Stimulated activated CD8-positive, alpha-beta memory T cell treated with anti-CD3 and anti-CD28 coated beads, Interleukin-2, amount 100 ng/mL, for 48 hours (primary cell): ENCODE data around the gene OR51A7.
"Not testable (repeated sequence)": the region's sequence is repeated elsewhere in the genome, so short reads cannot be mapped to it uniquely, and the experiment has no call there.

Experiments used
- DNase-seq, 2 donors: peaks; one replicate each; pipeline ENCODE4 v3.0.0-alpha.2; 2020; ENCODE audit warnings: low read depth in 2 of 2

The OR51A7 gene

GRCh38 chr11:4903484-4903883, at the start of gene OR51A7:
OR51A7 (plus strand) TSS chr11:4903783; CDS start chr11:4907370, 3,587 bp downstream.
- no peak for DNase-seq

DNA sequence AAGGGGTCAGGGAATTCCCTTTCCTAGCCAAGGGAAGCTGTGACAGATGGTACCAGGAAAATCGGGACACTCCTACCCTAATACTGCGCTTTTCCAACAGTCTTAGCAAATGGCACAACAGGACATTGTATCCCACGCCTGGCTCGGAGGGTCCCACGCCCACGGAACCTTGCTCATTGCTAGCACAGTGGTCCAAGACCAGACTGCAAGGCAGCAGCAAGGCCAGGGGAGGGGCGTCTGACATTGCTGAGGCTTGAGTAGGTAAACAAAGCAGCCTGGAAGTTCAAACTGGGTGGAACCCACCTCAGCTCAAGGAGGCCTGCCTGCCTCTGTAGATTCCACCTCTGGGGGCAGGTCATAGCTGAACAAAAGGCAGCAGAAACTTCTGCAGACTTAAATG, 49.3 kb upstream of the OR51A7 start:
- not testable (repeated sequence) for DNase-seq

DNA sequence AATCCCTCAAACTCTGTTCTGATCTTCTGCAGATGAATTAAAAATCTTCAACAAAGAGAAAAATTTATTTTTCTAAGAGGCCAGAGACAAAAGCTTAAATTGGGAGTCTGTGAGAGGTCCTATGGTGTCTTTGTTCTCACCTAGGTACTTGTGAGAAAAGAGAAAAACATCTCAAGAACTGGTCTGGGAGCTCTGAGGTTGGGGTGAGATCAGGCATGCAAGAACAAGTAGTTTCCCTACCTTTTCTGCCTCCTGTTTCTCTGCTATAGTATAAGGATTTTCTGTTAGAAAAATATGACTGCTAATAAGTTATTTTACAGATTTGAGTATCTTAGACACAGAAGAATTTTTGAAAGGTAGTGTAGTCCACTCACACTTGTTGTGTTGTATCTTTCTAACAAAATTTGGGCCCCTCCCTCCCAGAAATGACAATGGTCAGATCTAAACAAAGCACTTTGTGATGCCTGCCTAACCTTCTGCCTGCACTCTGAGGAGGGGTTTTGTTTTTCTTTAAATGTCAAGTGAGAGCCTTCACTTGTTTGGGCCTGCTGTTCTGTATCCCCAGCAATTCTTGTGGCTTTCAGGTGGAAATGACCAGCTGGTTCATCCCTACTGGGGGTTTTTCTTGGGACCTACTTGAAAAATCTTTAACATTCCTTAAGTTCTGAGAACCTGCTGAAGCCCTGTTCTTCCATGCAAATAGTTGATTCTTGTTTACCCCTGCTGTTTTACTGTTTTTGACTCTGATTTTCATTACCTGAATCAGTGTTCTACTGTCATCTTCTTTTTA, 40.9 kb upstream of the OR51A7 start:
- DNase-seq, result no peak

GRCh38 chr11:4863876-4864275, 39.7 kb upstream of the OR51A7 start:
- no peak for DNase-seq

GRCh38 chr11:4865855-4866254, 37.7 kb upstream of the OR51A7 start:
- DNase-seq, result no peak

DNA sequence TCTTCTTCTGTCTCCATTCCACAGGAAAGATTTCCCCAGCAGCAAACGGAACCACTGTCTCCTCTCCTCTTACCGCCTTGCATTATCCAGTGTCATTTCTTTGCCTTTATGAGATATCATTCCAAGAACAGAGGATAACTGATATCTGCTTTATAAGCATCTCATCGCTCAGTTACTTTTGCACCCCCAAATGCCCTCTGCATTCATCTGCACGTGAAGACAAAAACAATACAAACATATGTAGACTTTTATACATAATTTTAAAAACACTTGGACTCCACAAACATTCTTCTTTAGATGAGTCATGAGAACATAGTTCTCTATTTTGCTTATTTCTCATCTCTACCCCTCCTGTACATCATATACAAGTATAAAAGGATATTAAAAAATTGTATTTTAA, 22.4 kb upstream of the OR51A7 start:
- DNase-seq, result no peak

DNA sequence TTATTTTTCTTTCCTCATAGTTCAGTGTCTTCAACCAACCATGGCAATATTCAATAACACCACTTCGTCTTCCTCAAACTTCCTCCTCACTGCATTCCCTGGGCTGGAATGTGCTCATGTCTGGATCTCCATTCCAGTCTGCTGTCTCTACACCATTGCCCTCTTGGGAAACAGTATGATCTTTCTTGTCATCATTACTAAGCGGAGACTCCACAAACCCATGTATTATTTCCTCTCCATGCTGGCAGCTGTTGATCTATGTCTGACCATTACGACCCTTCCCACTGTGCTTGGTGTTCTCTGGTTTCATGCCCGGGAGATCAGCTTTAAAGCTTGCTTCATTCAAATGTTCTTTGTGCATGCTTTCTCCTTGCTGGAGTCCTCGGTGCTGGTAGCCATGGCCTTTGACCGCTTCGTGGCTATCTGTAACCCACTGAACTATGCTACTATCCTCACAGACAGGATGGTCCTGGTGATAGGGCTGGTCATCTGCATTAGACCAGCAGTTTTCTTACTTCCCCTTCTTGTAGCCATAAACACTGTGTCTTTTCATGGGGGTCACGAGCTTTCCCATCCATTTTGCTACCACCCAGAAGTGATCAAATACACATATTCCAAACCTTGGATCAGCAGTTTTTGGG, 21.6 kb upstream of the OR51A7 start, which contains the start of gene OR51T1:
Gene OR51T1, plus strand, starts transcription at position 41 of the 641 bp plus-strand sequence. Its CDS starts 0 bp downstream, at position 41.
- DNase-seq, result no peak

DNA sequence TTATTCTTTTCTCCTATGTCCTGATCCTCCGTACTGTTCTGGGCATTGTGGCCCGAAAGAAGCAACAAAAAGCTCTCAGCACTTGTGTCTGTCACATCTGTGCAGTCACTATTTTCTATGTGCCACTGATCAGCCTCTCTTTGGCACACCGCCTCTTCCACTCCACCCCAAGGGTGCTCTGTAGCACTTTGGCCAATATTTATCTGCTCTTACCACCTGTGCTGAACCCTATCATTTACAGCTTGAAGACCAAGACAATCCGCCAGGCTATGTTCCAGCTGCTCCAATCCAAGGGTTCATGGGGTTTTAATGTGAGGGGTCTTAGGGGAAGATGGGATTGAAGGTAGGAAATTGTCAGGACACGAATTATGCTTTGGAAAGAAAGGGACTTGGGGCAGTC, 21.0 kb upstream of the OR51A7 start:
- no peak for DNase-seq

- DNase-seq, result no peak
Observed at GRCh38 chr11:4884361-4884760, 19.2 kb upstream of the OR51A7 start.

- DNase-seq, result no peak
Observed at GRCh38 chr11:4886186-4886585, 17.4 kb upstream of the OR51A7 start.

DNA sequence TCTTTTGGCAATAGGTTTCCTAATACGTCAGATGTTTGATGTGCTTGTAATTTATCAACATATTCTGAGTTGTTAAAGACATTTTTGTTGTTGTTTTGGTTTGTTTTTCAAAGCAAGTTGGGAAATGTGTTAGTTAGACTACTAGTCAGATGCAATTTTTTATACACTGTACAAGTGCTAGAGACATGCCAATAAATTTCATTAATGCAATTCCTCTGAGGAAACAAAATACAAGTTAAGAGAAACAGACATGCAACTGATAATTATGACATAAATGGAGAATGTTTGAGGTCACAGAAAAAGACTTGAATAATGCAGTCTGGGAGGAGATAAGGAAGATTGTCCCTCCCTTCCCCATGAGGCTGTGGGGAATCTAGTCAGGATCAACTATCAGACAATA, 16.0 kb upstream of the OR51A7 start:
- no peak for DNase-seq

- DNase-seq, result no peak
Observed at GRCh38 chr11:4890279-4890678, 13.3 kb upstream of the OR51A7 start.

- no peak for DNase-seq
Observed at GRCh38 chr11:4891996-4892640, 11.5 kb upstream of the OR51A7 start.

GRCh38 chr11:4916581-4916980, 13.0 kb downstream of the OR51A7 start:
- DNase-seq, result no peak

DNA sequence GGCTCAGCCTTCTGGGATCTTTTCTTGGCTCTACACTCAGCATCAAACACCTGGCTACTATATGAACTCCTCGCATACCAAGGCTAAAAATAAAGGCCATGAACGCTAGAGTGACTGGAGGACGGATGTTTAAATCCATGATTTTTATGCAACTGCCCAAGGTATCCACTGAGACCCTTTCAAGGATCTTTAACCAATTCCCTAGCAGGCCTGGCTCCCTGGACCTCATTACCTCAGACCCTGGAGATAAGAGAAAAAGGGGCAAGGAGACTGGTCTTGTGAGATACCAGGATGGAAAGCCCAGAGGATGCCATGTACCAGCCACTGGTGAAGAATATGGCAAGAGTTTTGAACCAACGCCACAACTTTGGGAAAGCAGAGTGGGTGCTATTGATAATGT, 15.7 kb downstream of the OR51A7 start, which contains the start of gene OR51G2:
Gene OR51G2, minus strand, starts transcription at position 101 of the 400 bp plus-strand sequence. CDS start 3,687 bp downstream, outside the sequence.
- DNase-seq, result no peak

DNA sequence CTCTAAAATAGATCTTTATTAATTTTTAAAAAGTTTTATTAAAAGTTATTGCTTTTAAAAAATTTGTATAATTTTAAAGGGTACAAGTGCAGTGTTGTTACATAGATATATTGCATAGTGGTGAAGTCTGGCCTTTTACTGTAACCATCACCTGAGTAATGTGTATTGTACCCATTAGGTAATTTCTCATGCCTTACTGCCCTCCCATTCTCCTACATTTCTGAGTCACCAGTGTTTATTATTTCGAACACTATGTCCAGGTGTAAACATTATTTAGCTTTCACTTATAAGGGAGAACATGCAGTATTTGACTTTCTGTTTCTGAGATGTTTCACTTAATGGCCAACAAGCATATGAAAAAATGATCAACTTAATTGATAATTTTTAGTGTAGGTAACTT, 18.2 kb downstream of the OR51A7 start:
- no peak for DNase-seq

- DNase-seq, result no peak
Observed at GRCh38 chr11:4922304-4922703, 18.7 kb downstream of the OR51A7 start.

DNA sequence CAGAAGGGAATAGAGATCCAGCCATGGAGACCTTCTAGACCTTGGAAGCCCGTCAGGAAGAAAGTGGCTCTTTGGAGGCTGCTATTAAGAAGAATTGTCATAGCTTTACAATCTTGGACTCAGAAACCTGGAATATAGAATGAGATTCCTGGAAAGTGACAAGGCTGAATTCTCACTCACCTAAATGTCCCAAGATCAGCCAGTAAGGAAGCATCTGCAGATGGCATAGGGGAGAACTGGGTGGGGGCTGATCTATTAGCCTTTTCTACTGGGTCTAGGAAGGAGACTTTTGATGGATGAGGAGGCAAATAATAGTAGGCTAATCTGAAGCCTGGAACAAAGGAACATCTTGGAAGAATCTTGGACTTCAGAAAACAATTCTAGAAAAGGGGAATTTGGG, 20.7 kb downstream of the OR51A7 start, which contains the start of gene OR51G1:
Gene OR51G1, minus strand, starts transcription at position 101 of the 400 bp plus-strand sequence. Its CDS starts 0 bp downstream, at position 101.
- no peak for DNase-seq

DNA sequence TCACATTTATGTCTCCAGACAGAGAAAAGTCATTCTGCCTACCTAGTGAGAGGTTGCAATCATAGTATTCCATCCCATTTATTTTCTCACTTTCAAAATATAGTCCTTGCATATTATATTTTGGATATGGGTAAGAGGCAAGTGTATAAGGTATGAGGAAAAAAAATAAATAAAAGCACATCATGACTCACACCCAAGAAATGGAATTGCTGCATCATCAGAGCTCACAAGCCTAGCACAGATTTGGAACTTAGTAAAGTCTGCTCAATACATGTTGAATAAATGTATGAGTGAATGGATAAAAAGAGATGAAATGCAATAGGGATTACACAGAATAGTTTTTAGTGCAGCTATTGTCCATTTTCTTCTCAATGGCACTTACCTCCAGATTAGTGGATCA, 23.0 kb downstream of the OR51A7 start:
- DNase-seq, result no peak

- DNase-seq, result no peak
Observed at GRCh38 chr11:4932751-4933150, 29.2 kb downstream of the OR51A7 start.

DNA sequence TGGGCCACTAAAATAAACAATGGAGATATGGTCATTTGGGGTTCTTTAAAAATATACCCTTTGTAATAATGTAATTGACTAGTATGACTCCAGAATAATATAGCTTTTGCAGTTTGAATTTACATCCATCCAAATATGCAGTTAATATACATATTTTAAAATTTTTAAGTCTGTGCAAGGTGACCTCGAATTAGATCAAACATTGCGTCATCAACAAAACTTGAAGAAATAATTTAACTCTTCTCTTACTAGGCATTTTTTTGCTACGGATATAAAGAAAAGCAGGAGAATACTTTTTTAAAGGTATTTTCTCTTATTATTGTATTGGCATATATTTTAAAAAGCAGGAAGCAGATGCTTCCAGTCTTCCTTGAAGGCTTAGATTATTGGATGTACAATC, 33.2 kb downstream of the OR51A7 start:
- DNase-seq, result no peak

GRCh38 chr11:4947505-4947904, 43.9 kb downstream of the OR51A7 start, which contains the start of gene OR51A4:
OR51A4 (minus strand) TSS chr11:4947605; CDS start chr11:4947100, 505 bp downstream.
- no peak for DNase-seq
